Islet precursor cell (in vitro differentiated cells): ENCODE measurements around the gene CASP1.

ENCODE experiments used
- DNase-seq: peaks from one replicate; pipeline ENCODE4 v3.0.0-alpha.2; 2018

CASP1 gene

DNA sequence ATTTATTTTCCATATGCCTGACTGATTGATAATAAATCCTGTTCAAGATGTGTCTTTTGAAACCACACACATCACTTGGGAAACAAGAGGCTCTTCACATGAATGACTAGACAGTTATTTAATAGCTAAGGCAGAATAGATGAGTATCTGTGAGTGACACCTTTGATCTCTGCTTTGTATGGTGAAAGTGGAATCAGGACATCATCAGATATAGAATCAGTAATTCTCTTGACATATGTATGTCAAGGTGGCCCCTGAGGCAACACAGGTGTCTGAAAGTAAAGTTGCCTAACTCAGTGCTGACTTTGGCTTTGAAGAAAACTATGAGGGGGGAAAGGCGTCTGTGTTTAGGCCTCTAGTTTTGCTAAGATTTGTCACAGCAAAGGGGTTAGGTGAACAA is 55.1 kb downstream of the CASP1 start:
- no peak for DNase-seq
